ENCODE data around the gene SLC1A1.

Gene SLC1A1

DNA sequence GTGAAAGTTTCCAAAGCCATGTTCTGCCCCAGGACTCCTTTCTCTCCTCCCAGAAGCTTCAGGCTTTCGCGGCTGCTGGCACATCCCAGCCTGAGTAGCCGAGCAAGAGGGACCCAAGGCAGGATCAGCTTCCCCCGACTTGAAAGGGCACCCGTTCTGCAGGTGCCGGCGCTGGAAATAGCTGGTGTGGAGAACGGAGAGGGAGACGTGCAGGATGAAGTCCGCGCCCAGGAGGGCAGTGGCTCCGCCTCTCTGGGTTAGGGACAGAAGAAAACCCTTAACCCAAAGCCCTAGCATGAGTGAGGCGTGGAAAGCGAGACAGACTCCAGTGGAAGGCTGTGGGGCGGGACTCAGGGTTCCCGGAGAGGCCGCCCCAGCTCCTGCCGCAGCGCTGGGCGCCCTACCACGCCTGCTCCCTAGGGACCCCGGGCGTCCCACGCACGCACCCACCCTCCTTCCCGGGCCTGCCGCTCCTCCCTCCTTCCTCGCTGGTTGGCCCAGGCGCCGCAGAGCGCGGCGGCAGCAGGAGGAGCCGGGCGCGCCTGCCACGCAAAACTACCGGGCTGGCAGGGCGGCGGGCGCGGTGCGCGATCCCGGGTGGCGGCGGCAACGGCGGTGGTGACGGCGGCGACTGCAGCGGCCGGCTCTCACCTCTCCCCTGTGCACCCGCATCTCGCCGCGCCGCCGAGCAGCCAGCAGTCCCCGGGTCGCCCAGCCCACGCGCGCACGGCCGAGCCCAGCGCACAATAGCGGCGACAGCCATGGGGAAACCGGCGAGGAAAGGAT is at the start of gene SLC1A1:
SLC1A1 (plus strand) TSS at position 550 of the 786 bp plus-strand sequence; CDS start at position 762, 212 bp downstream.
- peak; percentile 11 to 17 for DNase-seq (ENCODE audit: low read depth in 2 of 2)

DNA sequence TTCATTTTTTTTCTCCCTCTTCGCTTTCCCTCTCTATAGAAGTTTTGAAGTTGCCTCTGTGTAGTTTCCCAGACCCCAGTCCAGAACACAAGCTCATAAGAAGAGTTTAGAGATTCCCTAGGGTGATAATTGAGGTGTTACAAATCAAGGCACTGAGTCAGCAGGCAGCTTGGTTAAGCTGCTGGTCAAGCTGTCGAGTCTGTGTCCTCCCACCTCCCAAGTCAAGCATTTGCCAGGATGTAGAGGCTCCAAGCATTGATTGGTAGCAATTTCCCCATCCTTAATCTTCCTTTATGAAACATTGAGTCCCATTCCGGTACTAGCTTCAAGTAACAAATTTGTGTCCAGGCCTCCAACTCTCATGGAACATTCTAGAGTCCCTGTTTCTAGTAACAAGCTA is 47.5 kb upstream of the SLC1A1 start:
- no peak for DNase-seq (ENCODE audit: low read depth in 2 of 2)

DNA sequence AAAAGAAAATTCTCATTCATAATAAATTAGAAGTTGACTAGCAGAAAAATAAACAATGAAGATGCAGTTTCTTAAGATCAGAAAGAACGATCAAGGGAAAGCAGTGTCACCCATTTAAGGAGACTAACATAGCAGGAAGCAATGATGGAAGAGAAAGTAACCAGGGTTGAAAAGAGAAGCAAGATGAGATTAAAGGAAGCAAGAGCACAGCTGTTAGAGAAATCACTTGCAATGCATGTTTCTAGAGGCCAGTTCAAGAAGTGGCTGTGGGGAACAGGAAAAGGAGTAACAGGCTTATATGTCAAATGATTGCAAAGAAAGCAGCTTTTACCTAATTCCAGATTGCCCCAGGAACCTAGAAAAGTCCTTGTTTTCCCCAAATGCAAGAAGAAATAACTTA is 46.8 kb upstream of the SLC1A1 start:
- no peak for DNase-seq (ENCODE audit: low read depth in 2 of 2)

DNA sequence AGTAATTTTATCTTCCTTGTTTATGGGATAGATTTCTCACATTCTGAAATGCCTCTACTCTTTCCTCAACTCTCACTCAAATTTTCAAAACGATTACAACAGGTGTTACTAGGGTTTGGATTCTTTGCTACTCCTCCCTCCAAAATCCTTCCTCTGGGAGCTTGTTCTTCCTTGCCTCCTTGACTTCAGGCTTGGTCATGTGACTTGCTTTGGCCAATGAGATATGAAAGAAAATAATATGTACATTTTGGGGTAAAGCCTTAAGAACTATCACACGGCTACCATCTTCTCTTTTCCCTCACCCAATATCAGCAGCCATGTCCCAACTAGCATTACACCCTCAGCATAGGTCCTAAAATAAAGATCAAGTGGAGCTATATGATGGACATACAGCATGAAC is 28.8 kb upstream of the SLC1A1 start:
- no peak for DNase-seq (ENCODE audit: low read depth in 2 of 2)

DNA sequence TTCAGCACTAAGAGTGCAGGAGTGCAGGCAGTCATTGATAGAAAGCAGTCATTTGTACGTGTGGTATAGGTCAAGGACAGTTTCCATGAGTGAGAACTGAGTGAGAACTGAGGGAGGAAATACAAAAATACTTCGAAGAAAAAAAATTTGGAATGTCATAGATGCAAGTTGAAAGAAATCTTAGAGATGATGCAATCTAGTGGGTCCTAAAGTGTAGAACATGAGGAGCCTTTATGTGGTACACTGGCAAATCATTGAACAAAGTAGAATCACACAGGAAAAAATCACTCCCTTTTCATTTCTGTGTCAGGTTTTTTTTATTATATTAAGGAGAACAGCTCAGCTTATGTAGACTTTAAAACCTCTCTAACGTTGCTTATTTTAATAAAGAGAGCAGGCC is 26.4 kb upstream of the SLC1A1 start:
- DNase-seq (ENCODE audit: low read depth in 2 of 2) = no peak

DNA sequence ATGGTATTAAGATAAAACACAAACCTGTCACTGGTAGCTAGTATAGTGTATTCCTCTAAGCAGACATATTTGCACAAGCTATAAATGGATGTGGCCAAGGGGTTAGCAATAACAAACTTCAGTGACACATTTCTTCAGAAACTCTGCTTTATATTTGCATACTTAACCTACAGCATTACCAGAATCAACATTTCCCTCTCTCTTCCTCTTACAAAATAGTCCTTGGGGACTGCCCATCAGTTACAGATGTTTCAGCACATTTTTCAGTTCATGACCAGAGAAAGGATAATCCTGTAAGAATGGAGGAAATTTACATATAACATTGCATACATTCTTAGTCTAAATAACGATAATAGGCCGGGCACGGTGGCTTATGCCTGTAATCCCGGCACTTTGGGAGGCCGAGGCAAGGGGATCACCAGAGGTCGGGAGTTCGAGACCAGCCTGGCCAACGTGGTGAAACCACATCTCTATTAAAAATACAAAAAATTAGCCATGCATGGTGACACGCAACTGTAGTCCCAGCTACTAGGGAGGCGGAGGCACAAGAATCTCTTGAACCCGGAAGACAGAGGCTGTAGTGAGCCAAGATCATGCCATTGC is 25.3 kb upstream of the SLC1A1 start:
- no peak for DNase-seq (ENCODE audit: low read depth in 2 of 2)

DNA sequence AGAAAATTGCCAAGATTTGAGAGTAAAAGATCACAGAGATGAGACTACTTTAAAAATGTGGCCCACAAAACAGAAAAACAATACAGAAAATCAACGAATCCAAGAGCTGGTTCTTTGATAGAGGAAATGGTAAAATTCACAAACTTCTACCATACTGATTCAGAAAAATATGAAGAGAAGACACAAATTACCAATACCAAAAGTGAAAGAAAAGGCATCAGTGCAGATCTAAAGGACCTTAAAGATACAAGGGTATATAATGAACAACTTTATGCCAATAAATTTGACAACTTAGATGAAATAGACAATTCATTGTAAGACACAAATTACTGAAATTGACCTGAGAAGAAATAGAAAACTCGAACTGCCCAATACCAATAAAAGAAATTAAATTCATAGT is 24.4 kb upstream of the SLC1A1 start:
- DNase-seq (ENCODE audit: low read depth in 2 of 2) = no peak

DNA sequence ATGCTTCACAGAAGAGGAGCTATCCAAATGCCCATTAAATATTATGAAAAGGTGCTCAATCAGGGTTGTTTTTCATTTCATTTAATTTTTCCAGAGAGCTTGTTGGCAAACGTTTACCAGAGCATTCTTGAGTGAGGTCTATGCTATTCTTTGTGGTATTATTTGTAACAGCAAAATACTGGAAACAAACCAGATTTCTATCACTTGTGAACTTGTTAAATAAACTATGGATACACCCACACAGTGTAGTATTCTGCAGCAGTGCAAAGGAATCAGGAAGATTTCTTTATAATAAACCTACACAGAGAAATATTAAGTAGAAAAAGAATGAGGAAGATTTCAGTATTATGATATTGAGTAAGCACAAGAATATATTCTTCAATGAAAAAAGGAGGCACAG is 15.0 kb upstream of the SLC1A1 start:
- DNase-seq (ENCODE audit: low read depth in 2 of 2) = no peak

DNA sequence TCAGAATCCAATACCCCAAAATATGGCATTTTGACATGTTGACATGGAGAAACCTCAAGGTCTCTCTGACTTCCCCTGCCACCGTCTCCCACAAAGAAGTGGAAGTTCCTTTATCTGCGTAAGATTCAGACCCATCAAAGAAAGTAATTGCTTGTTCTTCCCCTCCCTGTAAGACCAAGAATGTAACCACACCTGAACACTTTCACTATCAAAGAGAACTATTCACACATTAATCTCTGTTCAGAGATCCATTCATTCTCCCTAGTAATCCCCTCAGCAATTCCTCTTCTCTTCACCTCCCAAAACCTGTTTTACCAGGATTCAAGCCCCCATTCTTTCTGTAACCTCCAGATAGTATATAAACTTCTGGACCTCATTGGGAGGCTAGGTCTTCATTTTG is 4.1 kb upstream of the SLC1A1 start:
- DNase-seq (ENCODE audit: low read depth in 2 of 2) = no peak

DNA sequence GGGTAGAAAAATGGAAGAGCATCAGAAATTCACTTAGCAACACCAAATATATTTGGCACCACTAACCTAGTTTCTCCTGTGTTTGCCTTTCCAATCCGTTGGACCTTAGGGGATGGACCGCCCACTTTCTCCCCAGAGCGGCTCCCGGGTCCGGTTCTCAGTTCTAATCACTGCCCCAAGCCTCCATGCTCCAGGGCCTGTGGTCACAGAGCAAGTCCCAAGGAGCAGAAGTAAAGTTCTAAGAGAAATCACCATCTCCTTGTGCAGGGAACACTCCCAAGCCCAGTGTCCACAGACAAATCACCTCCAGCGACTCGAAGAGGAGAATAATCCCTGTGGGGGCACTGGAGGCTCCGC is 728 bp upstream of the SLC1A1 start:
- no peak for DNase-seq (ENCODE audit: low read depth in 2 of 2)

DNA sequence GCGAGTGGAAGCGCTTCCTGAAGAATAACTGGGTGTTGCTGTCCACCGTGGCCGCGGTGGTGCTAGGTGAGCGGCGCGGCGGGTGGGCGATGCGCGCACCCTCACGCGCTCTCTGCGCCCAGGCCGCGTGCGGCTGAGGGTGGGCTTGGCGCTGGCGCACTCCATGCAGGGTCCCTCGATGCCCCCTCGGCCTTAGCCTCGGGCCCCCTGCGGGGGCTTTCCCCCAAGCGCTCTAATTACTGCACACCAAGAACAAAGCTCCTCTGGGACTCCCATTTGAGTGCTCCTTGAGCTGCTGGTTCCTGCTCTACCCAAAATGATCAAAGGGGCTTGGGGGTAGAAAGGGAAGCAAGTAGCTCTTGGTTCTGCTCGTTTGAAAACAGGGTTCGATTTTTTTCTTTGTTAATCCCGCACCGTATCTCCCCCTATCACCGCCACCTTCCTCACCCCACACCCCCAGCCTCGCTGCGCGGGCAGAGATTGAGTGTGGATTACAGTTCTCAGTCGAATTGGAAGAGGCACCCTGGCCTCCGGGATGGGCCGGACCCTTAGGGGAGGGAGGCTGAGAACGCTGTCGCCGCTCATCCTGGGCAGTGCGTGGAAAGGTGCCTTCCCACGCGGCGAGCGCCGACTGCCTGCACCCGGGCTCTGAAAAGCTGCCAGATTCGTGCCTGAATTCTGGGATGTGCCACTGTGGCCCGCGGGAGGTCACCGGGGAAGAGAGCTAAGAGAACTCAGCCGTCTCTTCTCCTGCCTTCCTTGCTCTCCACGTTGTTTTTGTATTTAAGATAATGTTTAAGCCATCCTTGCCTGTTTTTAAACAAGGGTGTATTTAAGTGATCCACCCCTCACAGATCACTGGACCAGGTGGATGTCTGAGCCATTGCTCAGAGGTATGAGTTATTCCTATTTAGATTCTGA is 697 bp downstream of the SLC1A1 start:
- DNase-seq (ENCODE audit: low read depth in 2 of 2) = no peak

DNA sequence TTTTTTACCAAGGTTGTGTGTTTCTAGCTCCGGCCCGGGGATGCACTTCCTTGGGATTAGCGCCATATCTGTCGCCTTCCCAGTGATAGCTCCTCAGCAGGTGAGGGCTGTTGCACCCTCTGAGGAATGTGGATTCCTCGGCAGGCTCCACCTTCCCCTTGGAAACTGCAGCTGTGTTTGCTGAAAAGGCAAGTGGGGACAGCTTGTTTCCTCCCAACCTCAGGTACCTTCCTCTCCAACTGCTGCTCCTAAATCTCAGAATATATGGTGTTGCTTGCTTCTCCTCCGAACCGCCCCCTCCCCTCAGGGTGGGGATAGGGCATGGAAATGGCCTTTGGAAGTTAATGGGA is 1.3 kb downstream of the SLC1A1 start:
- no peak for DNase-seq (ENCODE audit: low read depth in 2 of 2)

DNA sequence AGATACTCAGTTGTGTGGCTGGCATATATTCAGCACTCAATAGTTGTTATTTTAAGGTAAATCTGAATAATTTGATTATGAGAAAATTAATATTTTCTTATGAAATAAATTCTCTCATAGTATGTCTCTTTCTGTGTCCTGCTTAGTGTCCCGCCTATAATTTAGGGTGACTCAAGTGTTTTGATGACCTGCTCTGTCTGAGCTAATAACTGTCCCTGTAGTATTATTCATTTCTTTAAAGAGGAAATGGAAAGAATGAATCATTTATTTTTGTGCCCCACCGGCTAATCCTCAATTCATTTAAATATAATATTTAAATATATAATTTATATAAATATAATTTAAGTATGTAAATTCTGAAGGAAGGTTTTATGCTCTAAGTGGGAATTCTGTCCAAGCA is 4.1 kb downstream of the SLC1A1 start:
- no peak for DNase-seq (ENCODE audit: low read depth in 2 of 2)

DNA sequence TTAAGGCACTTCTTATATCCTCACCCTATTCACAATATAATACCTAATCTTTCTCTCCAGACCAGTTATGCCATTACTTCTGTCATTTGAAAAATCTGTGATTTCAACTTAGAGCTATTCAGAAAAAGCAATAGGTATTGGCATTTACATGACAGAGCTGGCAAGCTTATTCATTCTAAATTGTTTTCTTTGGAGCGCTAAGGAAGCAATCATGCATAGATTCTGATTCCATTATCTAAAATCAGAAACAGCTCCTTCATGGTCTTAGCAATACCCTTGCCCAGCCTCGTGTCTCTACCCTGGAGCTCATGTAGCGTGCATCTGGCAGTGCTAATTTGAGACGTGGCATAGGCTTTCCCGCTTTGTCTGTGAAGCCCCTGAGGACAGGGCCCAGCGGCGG is 4.5 kb downstream of the SLC1A1 start:
- DNase-seq (ENCODE audit: low read depth in 2 of 2) = no peak

DNA sequence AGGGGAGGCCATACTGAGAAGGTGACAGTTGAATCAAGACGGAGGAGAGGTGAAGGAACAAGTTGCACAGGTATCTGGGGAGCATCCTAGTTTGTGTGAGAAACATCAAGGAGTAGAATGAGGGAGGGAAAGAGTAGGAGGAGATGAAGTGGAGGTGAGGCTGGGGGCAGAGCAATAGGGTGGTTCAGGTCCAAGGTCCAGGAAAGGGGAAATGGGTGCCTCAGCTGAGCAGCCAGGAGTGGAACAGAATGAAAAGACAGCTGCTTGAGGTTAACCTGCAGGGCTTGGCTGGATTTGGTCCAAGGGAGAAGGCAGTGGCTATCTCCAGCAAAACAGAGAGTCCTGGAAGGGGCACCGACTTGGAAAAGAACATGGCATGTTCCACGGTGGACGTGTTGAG is 5.3 kb downstream of the SLC1A1 start:
- DNase-seq (ENCODE audit: low read depth in 2 of 2) = no peak

DNA sequence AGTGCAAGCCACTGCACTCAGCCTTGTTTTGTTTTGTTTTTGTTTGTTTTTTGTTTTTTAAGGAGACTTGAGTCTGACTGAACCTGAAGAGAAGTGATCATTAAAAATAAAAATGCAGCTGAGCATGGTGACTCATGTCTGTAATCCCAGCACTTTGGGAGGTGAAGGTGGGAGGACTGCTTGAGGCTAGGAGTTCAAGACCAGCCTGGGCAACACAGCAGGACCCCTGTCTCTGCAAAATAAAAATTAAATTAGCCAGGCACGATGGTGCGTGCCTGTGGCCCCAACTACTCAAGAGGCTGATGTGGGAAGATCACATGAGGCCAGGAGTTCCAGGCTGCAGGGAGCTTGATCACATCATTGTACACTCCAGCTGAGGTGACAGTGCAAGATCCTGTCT is 6.2 kb downstream of the SLC1A1 start:
- no peak for DNase-seq (ENCODE audit: low read depth in 2 of 2)

DNA sequence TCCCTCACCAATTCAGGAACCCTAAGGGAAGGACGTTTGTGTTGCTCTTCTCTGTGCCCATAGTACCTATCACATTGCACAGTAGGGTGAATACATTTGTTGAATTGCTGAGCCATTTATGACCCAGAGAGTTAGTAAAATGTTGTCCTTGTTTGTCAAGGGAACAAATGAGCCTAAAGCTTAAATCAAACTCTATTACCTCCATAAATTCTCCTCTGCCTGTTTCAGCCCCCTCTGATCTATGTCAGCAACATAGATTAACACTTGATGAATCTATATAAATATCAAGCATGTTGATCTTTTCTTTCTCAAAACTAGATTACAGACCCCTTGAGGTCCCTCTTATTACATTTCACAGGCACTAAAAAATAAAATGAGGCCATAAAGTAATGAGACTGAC is 7.1 kb downstream of the SLC1A1 start:
- DNase-seq (ENCODE audit: low read depth in 2 of 2) = no peak

DNA sequence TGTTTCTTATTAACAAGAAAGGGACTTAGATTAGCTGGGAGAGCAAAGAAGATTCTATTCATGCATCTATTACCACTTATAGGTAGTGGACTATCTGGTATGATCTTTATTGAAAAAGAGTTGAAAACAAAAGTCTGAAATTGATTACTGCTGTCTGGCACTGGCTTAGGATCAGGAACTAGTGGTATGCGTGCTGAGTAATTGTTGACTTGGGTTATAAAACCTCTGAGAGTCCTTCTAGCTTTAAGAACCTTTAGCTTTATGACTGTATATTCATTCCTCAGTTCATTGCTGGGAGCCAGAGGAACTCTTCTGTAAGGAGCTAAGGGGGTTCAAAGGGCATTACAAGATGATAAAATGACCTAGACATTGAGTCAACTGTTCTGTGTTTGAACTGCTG is 7.6 kb downstream of the SLC1A1 start:
- no peak for DNase-seq (ENCODE audit: low read depth in 2 of 2)

DNA sequence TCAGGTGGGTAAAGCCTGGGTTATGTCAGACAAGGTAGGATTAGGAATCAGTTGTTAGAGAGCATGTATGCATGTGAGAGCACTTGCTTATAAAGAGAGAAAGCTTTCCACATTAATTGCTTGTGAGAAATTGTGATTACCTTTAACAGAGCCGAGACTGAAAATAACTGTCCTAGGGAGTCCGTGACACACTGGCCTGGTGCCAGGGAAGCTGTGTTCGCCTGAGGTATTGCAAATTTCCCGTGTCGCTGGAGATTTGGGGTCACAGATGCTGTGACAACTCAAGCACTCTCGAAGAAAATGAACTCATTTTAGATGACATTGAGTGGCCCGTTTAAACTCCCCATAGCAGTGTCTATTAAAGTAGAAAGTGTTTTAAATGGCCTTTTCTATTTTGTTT is 9.6 kb downstream of the SLC1A1 start:
- no peak for DNase-seq (ENCODE audit: low read depth in 2 of 2)

DNA sequence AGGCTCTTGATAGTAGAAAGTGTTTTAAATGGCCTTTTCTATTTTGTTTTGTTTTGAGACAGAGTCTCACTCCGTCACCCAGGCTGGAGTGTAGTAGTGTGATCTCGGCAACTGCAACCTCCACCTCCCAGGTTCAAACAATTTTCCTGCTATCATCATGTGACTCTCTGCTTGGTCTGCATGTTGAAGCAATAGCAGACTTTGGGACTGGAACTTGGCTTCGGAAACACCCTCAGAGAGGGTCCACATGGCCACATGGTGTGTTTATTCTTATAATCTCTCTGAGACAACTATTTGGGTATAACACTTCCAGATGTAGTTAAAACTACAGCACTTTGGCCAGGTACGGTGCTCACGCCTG is 10.9 kb downstream of the SLC1A1 start:
- no peak for DNase-seq (ENCODE audit: low read depth in 2 of 2)

DNA sequence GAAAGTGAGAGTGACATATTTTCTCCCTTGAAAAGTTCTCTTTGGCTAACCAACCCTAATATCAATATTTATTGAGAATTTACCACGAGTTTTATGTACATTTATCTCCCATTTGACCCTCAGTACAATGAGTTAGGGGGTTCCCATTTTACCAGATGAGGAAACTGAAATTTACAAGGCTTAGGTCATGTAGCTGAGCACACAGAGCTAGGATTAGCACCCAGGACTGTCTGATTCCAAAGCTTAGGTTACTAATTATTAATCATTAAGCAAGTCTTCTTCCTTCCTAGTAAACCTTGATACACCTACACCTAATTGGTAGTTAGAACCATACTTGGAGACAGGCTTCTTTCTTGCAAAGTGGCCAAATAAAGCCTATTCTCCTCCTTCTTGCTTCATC is 12.2 kb downstream of the SLC1A1 start:
- DNase-seq (ENCODE audit: low read depth in 2 of 2) = no peak

DNA sequence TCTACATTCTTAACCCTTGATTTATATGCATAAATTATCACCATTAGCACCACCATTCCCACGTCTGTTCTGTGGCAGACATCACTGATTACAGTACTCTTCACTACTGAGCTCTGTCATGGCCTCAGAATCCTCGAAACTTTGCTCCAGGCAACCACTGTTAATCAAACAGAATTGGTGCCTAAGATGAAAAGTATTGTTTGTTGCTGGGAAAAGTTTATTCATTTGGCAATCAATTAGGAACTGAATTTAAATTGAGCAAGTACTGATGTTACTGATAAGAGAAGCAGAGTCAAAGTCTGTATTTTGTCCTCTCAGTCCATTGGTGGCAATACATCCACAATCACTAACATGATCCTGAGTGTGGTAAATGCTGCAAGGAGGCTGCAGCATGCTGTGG is 12.8 kb downstream of the SLC1A1 start:
- DNase-seq (ENCODE audit: low read depth in 2 of 2) = no peak

DNA sequence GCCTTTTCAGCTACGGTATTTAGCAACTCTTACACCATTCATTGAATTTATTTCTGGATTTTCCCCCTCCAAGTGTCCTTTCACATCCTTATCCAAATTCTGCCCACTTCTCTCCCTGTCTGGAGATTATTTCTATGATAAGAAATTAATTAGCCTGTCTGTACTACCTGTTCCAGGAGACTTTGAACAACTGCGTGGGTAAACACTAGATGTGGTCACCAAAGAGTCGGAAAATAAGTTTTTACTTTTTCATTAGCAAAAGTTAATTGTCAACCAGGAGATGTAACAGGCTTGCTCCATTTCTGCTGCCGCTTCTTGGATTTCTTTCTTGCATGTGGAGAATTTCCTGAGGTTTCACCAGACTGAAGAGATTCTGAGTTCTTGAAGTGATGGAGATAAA is 14.0 kb downstream of the SLC1A1 start:
- no peak for DNase-seq (ENCODE audit: low read depth in 2 of 2)
